Neutrophil (primary cell): ENCODE measurements around the gene SHISA9.

Experiments used
- H3K27ac ChIP-seq: fragments of 200-600 bp; sonication (generic); 2 replicates; pipeline ENCODE4 v1.5.1; 2016; ENCODE audit warnings: mild to moderate bottlenecking, moderate library complexity
- H3K27me3 ChIP-seq: fragments of 200-600 bp; sonication (generic); 2 replicates; pipeline ENCODE4 v1.6.0; 2016; ENCODE audit warnings: mild to moderate bottlenecking
- H3K36me3 ChIP-seq: fragments of 200-600 bp; sonication (generic); 2 replicates; pipeline ENCODE4 v1.5.1; 2017
- H3K4me1 ChIP-seq, 2 experiments: fragments of 200-600 bp in 1 of 2; sonication (generic) in 1 of 2; 1 replicate in 1 of 2; 2 replicates in 1 of 2; pipeline versions ENCODE4 v1.5.1 to v1.6.1; 2013 to 2016; ENCODE audit warnings: low read depth in 1 of 2, low read length in 1 of 2, mild to moderate bottlenecking in 1 of 2, moderate library complexity in 1 of 2; ENCODE audit not compliant: control insufficient read depth in 1 of 2, insufficient read depth in 1 of 2
- H3K4me3 ChIP-seq, 2 experiments: fragments of 200-600 bp in 1 of 2; sonication (generic) in 1 of 2; 1 replicate in 1 of 2; 2 replicates in 1 of 2; pipeline ENCODE4 v1.5.1; 2013 to 2016; ENCODE audit warnings: low read depth in 1 of 2, low read length in 1 of 2, mild to moderate bottlenecking in 1 of 2, moderate library complexity in 1 of 2
- H3K9me3 ChIP-seq: fragments of 200-600 bp; sonication (generic); 2 replicates; pipeline ENCODE4 v1.5.1; 2016
- TF ChIP-seq, protein P1 (sequence below): fragments of 200-600 bp; sonication (generic); IDR thresholded peaks from 2 replicates; pipeline ENCODE4 v1.5.1; 2016; ENCODE audit warnings: antibody characterized with exemption

Gene SHISA9

DNA sequence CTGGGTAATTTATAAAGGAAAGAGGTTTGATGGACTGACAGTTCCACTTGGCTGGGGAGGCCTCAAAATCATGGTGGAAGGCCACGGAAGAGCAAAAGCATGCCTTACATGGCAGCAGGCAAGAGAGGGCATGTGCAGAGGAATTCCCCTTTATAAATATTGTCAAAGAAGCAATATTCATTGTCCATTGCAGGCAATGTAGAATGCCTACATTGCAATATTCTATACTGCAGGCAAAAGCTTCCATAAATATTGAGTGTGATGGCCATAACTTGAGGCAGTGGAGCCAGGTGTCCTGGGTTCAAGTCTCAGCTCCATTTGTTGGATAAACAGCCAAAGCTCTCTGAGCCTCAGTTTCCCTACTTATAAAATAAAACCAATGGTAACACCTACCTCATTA lies 322.3 kb downstream of the SHISA9 start:
- Histone ChIP-seq H3K27me3 (no peaks in the 10 kb centered on the region), H3K27ac (no peak overlapping the region), H3K4me3 (no peak overlapping the region), H3K36me3 (no peaks in the 10 kb centered on the region), H3K4me1 (no peaks in the 10 kb centered on the region), H3K9me3 (no peaks in the 10 kb centered on the region)
- TF ChIP-seq, protein P1, sequence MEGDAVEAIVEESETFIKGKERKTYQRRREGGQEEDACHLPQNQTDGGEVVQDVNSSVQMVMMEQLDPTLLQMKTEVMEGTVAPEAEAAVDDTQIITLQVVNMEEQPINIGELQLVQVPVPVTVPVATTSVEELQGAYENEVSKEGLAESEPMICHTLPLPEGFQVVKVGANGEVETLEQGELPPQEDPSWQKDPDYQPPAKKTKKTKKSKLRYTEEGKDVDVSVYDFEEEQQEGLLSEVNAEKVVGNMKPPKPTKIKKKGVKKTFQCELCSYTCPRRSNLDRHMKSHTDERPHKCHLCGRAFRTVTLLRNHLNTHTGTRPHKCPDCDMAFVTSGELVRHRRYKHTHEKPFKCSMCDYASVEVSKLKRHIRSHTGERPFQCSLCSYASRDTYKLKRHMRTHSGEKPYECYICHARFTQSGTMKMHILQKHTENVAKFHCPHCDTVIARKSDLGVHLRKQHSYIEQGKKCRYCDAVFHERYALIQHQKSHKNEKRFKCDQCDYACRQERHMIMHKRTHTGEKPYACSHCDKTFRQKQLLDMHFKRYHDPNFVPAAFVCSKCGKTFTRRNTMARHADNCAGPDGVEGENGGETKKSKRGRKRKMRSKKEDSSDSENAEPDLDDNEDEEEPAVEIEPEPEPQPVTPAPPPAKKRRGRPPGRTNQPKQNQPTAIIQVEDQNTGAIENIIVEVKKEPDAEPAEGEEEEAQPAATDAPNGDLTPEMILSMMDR = no peak

- no peaks in the 10 kb centered on the region for H3K9me3 ChIP-seq
- TF ChIP-seq, protein P1 = no peak
- no peak overlapping the region for H3K4me3 ChIP-seq
- no peak overlapping the region for H3K27ac ChIP-seq
- no peaks in the 10 kb centered on the region for H3K4me1 ChIP-seq
- no peaks in the 10 kb centered on the region for H3K27me3 ChIP-seq
- H3K36me3 ChIP-seq = no peaks in the 10 kb centered on the region
Observed at GRCh38 chr16:13229039-13229438, 327.6 kb downstream of the SHISA9 start.

DNA sequence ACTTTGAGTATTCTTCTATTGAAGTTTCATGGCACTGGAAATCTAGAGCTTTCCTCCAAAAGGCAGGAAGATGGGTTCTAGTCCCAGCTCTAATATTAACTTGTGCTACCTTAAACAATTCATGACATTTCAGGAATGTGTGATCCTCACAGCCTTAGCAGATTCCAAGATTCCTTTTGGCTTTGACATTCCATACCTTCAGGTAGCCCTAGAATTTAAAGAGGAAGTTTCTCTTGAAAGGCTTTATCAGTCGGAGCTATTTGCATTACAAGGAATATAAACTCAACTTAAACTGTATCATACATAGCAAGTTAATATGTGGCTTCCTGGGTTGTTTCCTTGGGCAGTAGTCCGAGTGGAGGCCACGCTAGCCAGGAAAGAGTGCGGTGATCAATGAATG lies 330.0 kb downstream of the SHISA9 start:
- TF ChIP-seq, protein P1 = no peak
- H3K36me3 ChIP-seq = no peaks in the 10 kb centered on the region
- H3K27me3 ChIP-seq = no peaks in the 10 kb centered on the region
- H3K9me3 ChIP-seq = no peaks in the 10 kb centered on the region
- H3K4me3 ChIP-seq = no peak overlapping the region
- no peak overlapping the region for H3K27ac ChIP-seq
- H3K4me1 ChIP-seq = no peaks in the 10 kb centered on the region

DNA sequence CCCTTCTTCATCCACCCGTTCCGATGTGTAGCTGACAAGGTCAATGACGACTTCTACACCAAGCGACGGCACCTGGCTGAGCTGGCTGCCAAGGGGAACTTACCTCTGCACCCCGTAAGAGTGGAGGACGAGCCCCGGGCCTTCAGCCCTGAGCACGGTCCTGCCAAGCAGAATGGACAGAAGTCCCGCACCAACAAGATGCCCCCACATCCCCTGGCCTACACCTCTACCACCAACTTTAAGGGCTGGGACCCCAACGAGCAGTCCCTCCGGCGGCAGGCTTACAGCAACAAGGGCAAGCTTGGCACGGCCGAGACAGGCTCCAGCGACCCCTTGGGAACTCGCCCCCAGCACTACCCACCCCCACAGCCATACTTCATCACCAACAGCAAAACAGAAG lies 333.6 kb downstream of the SHISA9 start:
- Histone ChIP-seq H3K4me1 (no peaks in the 10 kb centered on the region), H3K27ac (no peak overlapping the region), H3K27me3 (no peaks in the 10 kb centered on the region), H3K4me3 (no peak overlapping the region), H3K36me3 (no peaks in the 10 kb centered on the region), H3K9me3 (no peaks in the 10 kb centered on the region)
- TF ChIP-seq, protein P1 = no peak

DNA sequence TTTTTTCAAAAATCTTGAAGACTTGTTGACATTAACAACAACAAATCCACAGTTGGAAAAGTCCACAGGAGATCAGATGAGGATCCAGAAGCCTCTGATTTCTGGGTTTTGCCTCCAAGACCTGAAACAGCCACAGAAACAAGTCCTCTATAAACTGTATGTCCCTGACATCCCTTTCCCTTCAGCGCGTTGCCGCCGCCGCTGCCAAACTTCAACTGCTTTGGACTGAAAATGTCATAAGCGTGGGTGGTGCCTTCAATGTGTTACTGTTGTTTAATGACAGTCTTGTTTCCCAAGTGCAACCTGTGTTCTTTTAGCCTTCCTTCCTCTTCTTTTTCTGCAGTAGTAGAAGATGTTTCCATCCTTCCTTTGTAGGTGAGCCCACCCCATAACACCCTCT lies 334.9 kb downstream of the SHISA9 start:
- Histone ChIP-seq H3K27me3 (no peaks in the 10 kb centered on the region), H3K4me3 (no peak overlapping the region), H3K9me3 (no peaks in the 10 kb centered on the region), H3K36me3 (no peaks in the 10 kb centered on the region), H3K27ac (no peak overlapping the region), H3K4me1 (no peaks in the 10 kb centered on the region)
- TF ChIP-seq, protein P1 = no peak

DNA sequence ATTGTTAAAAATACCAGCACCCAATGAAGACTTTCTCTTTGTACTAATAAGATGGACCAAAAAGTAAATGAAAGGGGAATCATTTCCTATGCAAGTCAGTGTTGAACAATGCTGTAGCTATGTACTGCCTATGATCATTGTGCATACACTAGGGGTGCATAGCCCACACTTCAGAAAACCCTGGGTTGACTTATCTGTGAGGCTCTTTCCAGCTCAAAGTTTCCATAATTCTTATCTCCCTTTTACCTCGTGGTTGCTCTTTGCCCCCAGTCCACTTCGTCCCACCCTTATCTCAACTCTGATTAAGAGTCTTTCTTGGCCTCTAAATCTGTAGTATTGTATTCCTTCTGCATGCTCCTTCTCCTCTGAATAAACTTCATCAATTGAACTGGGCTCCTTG lies 336.8 kb downstream of the SHISA9 start:
- Histone ChIP-seq H3K9me3 (no peaks in the 10 kb centered on the region), H3K4me3 (no peak overlapping the region), H3K27ac (no peak overlapping the region), H3K27me3 (no peaks in the 10 kb centered on the region), H3K4me1 (no peaks in the 10 kb centered on the region), H3K36me3 (no peaks in the 10 kb centered on the region)
- TF ChIP-seq, protein P1 = no peak
